Stimulated activated naive CD4-positive, alpha-beta T cell treated with Interleukin-2 at 50 U/mL for 16 hours (primary cell): ENCODE measurements around the gene SGMS1.
"Not testable (repeated sequence)": the region's sequence is repeated elsewhere in the genome, so short reads cannot be mapped to it uniquely, and the experiment has no call there.

ENCODE experiments used
- DNase-seq: peaks from one replicate; lab custom pipeline; 2025; lab: John Stamatoyannopoulos, UW

SGMS1 gene

DNA sequence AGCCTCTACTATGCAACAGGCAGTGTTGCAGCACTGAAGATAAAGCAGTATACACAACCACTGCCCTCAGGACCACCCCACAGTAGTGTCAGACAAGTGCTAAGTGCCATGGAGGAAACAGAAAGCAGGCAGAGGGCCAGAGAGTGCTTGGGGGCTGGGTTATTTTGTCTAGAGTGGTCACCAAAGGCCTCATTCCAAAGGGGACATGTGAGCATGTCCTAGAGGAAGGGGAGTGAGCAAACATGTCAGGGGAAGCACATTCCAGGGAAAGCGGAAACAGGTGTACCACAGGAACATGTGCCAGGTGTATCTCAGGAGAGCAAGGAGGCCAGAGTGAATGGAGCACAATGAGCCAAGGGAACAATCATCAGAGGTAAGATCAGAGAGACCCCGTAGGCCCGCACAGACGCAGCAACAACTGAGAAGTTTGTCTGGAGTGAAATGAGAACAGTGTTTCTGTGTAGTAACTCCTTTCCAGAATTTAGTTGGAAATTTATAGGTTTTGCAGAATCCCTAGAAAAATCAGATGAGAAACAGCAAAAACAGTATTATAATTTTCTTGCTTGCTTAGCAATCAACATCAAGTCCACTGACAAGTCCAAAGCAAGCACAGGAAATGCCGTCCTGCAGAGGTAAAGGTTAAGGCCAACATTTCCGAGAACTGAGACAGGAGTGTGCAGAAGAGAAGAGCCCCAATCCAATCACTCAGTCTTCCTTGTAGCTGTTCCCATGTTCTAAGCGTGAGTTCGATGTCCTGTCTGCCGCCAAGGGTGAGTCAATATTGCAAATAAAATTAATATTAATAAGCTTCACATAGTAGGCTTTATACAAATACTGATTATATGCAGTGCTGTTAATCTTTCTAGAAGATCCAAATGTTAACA lies 67.3 kb downstream of the SGMS1 start:
- DNase-seq: no peak

DNA sequence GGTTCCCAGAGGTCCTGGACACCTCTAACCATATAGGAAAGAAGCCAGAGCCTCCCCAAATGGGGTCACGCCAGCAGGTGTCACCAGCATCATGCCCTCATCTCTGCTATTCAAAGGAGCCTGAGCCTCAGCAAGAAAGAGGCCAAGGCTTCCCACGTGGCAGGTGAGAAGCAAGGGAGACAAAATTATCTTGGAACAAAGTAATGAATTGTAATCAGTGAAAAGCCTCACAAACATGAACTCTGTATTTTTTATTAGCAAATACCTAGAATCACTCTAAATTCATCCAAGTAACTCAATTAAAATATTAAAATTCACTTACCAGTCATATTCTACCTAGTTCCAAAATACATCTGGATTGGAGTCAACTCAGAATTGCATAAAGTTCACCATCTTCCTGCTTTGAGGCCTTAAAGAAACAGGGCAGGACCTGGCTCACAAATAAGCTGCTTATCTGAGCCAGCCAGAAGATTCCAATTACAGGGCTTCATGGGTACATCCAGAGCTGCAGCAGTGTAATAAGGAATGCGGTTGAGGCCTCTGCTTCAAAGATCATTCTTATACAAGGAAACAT lies 68.7 kb downstream of the SGMS1 start:
- no peak for DNase-seq

DNA sequence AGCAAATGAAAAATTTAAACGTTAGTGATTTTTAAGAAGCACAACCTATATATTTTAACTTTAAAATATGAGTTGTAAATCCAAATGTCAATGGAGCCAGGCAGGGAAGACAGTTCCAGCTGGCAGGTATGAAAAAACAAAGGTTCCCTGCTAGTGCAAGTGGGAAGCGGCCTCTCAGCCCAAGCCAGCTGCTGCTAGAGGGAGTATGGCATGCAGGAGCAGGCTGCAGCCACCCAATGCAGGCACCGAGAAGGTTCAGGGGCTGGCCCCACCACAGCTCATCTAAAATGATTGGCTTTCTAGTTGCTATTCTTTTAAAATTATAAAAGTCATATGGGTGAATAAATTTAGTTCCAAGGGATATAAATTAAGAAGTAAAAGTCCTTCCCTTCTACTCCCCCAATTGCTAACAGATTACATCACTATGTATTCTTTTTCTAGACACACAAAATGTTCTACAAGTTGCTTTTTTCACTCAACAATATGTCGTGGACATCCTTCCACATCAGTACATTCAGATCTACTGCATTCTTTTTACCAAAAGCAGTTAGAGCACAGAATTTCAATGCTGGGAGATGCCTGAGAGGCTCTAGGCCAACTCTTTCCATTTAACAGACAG lies 69.3 kb downstream of the SGMS1 start:
- no peak for DNase-seq

DNA sequence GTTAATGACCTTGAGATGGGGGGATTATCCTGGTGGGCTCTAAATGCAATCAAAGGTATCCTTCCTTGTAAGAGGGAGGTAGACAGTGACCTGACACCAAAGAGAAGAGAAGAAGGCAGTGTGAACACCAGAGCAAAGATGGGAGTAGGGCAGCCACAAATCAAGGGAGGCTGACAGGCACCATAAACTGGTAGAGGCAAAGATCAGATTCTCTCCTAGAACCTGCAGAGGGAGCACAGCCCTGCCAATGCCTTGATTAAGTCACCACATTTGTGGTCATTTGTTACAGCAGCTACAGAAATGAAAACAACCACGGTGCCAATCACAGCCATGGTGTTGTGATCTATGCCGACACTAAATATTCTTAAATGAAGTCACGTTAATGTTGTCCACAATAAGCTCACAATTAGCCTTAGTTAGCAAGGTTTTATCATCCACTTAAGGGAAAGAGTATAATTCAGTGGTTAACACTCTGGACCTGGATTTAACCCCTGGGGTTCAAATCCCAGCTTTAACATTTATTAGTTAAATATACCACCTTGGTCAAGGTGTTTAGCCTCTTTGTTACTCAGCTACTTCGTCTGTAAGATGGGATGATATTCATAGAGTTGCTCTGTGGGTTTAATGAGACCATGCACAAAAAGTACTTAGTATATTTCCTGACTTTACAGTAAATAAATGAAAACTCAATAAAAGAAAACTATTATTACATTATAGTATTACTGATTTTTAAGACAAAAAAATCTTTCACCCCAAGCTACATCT lies 70.8 kb downstream of the SGMS1 start:
- no peak for DNase-seq

DNA sequence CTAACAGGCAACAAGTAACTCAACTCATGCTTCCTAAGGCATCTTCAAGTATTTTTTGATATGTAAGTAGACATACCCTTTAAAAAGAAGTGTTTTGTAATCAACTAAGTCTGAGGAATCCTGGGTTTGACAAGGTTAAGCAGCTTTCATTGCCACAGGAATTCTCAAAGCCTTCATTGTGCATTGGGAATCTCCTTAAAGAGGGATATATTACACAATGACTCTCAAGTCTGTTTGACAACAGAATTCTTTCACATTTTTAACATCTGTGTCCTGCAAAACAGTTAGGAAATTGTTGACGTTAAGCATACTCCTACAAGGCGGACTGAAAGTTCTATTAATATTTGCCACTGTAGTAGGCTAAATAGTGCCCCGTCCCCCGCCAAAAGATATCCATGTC lies 71.4 kb downstream of the SGMS1 start:
- no peak for DNase-seq

DNA sequence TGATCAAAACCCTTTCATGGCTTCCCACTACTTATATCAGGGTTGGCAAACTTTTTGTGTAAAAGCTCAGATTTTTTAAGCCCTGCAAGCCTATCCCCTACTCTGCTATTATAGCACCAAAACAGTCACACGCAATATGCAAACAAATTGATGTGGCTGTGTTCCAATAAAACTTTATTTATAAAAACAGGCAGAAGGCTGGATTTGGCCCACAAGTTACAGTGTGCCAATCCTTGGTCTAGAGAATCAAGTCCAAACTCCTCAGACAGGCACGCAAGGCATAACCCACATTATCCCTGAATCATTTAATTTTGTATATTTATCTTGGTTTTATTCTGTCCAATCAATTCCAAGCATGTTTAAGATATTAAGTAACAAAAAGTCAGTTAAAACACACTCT lies 71.9 kb downstream of the SGMS1 start:
- no peak for DNase-seq

DNA sequence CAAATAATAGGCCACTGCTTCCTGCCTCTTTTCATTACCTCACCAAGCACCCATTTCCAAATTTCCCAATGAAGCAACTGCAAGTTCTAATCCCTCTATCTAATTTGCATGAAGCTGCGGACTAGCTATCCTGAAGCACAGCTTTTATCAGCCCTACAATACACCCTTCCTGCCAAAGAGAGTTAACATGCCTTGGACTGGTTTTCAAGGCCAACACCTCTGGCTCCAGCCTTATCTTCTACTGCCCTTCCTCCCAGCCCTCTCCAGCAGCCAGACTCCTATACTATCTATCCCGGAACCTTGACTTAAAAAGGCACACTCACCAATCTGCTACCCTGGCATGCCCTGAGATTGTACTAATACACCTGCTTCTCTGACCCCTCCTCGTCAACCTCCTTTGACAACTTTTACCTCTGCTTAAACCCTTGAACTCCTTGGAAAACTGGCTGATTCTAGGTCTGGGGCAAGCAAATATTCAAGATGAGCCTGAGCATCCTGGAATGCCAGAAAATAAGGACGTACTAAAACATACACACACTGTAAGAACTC lies 73.4 kb downstream of the SGMS1 start:
- no peak for DNase-seq

DNA sequence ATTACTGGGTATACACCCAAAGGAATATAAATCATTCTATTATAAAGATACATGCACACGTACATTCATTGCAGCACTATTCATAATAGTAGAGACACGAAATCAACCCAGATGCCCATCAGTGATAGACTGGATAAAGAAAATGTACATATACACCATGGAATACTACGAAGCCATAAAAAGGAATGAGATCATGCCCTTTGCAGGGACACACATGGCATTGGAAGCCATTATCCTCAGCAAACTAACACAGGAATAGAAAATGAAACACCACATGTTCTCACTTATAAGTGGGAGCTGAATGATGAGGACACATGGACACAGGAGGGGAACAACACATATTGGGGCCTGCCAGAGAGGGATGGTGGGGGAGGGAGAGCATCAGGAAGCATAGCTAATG lies 74.6 kb downstream of the SGMS1 start:
- DNase-seq: not testable (repeated sequence)

DNA sequence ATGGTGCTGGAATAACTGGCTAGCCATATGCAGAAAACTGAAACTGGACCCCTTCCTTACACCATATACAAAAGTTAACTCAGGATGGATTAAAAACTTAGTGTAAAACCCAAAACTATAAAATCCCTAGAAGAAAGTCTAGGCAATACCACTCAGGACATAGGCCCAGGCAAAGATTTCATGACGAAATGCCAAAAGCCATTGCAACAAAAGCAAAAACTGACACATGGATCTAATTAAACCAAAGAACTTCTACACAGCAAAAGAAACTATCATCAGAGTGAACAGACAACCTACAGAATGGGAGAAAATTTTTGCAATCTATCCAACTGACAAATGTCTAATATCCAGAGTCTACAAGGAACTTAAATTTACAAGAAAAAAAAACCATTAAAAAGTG lies 75.3 kb downstream of the SGMS1 start:
- DNase-seq: not testable (repeated sequence)

DNA sequence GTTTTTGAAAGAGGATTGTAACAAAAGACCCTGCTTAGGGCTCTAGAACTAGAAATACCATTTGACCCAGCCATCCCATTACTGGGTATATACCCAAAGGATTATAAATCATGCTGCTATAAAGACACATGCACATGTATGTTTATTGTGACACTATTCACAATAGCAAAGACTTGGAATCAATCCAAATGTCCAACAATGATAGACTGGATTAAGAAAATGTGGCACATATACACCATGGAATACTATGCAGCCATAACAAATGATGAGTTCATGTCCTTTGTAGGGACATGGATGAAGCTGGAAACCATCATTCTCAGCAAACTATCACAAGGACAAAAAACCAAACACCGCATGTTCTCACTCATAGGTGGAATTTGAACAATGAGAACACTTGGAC lies 77.5 kb downstream of the SGMS1 start:
- not testable (repeated sequence) for DNase-seq

DNA sequence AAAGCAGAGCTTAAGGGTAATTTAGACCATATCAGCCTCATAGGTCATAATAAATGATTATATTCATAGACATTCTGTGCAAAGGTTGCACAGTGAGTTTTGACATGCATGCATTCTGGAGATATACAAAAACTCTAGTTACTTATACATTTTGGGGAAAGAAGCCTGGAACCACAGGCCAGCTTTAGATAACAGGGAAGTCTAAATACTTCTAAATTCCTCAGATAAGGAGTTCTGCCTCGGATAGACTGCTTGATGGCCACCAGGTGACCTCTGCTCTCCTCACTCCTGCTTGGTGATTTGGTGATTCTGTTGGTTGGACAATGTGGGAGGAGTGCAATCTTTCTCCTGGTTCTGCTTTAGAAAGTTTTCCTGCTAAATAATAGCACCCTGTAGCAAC lies 77.9 kb downstream of the SGMS1 start:
- no peak for DNase-seq

DNA sequence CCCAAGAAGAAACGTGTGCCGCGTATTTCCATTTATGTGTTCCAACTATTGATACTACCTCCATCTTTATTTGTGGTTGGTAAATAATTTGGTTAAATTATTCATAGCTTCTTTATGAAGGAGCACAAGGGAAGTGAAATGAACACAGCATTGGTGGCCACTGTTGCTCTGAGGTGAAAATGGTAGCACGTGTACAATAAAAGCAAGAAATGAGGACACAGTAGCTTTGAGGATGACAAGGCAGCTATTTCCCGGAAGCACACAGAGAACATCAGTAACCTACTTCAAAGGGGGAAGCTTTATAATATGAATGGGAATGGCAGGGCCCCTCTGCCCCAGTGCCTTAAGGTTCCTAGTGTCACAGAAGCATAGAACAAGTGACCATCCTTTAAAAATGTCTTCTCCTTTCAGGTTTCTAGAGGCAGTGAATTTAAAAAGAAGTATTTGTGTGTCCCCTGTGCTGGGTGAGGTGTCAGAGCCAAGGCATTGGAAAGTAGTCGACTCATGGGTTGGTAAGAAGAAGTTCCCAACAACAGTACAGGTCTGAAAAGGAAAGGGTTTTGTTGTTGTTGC lies 78.8 kb downstream of the SGMS1 start:
- DNase-seq: no peak

DNA sequence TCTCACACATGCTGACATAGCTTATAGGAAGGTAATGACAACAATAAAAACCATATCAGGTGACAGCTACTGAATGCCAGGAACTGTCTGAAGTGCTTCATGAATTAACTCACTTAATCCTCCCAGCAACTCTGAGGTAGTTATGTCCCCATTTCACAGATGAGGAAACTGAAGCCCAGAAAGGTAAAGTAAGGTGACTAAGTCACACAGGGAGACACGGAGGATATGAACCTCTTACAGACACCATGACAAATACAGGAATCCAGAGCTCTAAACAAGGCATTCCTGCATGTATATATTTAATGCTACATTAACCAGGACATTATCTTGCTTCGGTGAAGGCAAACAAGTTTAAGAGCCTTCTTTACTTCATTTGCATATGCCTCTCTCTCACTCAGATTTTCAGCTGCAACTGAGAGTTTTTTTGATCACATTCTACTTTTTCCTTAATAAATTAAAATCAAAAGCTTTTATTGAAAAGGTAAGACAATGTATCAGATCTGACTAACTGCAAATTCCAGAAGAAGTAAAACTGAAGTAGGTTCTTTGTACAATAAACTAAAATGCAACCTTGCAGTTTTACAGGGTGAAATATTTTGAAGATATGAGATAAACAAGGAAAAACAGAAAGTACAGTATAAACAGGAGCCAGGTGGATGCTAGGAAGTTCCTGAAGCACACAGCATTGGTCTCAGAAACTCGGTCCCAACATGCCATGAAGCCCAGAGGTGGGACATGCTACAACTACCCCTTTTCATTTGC lies 79.5 kb downstream of the SGMS1 start:
- DNase-seq: no peak

DNA sequence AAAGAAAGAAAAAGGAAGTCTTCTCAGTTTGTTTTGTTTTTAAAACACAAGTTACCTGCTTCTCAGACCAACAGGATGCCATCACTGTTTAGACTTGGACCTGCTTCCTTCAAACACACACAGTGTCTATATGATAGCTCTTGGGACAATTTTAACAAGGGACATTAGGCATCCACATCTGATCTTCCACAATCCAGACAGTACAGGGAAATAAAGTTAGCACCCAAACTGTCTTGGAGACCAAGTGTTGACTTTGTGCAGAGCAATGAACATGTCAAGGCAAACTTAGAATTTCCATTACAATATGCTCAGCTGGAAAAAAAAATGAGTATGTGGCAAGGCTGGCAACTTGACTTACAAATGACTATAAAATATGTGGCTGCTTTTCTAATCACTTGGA lies 80.9 kb downstream of the SGMS1 start:
- no peak for DNase-seq

DNA sequence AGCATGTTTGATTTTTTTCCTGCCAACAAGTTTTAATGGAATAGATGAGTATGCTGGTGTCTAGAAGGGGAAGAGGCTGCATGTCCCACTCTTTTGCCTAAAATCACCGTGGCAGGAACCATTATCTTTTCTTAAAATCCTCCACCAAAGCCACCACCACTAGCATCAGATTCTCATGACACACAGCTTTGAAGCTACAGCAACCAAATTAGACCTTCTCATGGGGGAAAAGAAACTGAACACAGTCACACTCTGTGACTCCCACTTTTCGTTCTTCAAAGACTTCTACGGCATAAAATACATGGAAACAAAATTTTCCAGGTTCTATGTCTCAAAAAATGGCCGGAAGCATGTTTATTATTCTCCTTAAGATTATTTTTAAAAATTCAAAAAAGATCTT lies 81.8 kb downstream of the SGMS1 start:
- no peak for DNase-seq

DNA sequence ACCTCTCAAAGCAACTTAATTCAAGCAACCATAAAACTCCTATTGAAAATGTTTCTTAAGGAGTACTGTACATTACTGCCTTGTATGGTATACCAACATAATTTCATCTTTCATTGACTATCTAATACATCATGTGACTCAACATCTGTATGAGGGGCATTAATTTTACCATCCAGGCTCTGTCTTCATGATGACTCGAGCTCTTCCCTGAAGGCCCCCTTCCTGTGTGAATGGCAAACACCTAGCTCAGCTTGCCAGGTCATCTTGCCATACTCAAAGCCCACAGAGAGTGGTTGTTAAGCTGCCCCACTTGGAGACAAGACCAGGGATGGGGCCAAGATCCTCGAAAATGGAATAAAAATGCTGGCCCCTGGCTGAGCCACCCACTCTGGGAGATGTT lies 82.4 kb downstream of the SGMS1 start:
- DNase-seq: no peak

DNA sequence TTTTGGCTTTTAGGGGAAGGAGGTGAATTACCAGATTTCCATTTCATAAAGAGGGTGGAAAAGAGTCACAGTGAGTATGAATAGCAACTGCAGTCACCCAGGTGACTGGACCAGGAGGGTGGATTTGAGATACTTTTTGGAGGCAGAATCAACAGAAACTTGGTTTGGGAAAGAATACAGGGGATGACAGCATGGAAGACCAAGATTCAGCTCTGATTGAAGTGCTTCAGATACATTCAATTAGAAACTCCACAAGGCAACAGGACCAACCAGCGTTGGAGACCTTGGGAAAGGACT lies 83.0 kb downstream of the SGMS1 start:
- DNase-seq: no peak

DNA sequence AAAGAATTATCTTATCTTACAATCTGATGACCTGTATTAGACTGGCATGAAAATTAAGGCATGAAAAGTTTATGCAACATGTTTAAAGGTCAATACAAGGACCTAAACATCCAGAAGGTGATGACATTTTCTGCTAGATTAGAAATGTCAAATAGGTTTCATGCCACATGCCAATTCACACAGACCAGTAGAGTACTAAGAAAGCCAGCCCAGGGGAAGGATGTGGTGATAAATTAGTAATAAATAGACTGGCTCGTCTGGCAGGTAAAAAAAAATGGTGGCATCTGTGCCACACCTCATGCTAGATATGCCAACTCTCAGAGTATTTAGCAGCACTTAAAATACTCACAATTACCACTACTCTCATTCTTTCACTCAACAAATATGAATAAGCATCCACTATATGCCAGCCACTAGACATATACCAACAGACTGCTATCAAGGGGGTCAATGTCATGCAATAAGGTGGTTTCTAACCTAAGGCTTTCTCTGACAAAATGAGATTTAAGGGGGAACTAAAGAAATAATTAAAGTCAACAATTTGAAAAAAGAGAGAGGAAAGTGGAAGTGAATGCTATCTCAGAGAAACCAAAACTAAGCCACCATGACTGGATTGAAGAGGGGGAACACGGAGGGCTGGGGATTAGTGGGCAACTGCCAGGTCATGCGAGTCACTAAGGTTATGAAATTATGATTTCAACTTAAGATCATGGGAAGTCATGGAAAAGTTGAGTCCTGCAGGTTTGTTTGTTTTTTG lies 83.5 kb downstream of the SGMS1 start:
- peak; percentile 51 for DNase-seq

DNA sequence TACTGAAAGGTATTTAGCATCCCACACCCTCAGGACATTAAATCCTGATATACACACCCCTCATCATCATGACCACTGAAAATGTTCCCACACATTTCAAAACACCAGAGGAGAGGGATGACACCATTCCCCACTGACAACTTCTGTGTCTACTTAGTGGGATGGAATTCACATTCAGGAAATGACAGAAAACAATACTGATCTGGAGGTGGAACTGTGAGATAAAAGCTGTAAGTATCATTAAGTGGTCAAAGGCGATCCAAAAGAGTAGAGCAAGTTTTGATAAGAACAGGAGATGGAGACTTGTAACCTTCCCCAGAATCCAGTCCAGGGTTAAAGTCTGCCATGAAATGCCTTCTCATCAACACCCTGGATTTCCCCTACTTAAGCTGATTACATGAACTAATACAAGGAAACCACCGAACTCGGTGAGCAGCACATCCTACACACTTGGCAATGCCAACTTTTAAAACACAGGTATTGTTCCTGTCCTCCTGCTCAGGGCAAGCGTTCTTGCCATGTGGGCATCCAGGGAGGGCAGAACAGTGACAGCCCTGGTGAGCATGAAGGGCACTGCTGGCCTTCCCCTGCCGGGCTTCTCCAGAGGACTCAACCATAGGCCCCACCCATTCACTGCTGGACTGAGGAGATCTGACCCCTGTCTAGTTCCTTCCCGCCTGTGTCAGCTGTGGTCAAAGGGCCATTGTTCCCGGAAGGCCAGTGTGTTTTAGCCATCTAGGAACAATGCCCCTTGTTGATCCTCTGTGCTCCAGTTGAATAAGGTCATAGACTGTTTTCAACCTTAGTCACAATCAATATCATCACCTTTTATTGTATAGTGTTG lies 85.0 kb downstream of the SGMS1 start:
- no peak for DNase-seq
